ENCODE measurements around the gene CD209.

The CD209 gene

GRCh38 chr19:7709932-7710460 lies 37.3 kb downstream of the CD209 start:
- H3K4me3 Mint-ChIP-seq = no peak overlapping the region
- peaks cover 26% of the 10 kb centered on the region for H3K4me1 Mint-ChIP-seq
- H3K9me3 Mint-ChIP-seq = no peaks in the 10 kb centered on the region
- DNase-seq (ENCODE audit: low spot score in 2 of 2) (no peak), ATAC-seq (no peak)
- H3K36me3 Mint-ChIP-seq = no peaks in the 10 kb centered on the region
- H3K27ac Mint-ChIP-seq = no peak overlapping the region

GRCh38 chr19:7706955-7707456 lies 40.3 kb downstream of the CD209 start:
- ATAC-seq (no peak), DNase-seq (ENCODE audit: low spot score in 2 of 2) (no peak)
- Mint-ChIP-seq H3K4me3 (peak overlapping the region; percentile 56), H3K4me1 (peaks cover 34% of the 10 kb centered on the region), H3K9me3 (no peaks in the 10 kb centered on the region), H3K27ac (peak overlapping the region; percentile 39), H3K36me3 (peaks cover 8% of the 10 kb centered on the region)

DNA sequence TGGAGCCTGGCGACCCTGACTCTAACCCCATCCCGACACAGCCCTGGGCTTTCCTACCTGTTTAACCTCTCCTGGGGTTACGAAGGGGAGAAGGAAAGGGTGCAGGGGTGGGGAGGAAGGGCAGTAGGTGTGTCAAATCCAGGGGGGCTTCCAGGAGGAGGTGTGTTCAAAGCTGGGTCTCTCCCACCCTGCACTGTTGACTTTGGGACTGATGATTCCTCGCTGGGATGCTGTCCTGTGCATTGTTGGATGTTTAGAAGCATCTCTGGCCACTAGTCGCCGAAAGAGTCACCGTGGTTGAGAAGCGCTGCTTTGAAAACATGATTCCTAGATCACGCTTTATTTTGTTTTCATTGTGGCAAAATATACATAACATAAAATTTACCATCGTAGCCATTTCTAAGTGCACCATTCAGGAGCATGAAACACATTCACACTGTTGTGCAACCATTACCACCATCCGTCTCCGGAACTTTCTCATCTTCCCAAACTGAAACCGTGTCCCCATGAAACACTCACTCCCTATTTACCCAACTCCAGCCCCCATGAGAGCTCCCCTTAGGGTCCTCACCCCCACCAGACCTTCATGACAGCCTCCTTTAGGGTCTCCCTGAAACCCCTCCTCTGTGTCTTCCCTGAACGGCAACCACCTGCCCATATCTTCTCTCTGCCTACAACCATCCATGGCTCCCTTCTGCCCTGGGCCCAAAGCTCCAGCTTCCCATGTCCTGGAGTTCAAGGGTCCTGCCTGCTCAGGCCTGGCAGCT lies 41.0 kb downstream of the CD209 start:
- no peak for ATAC-seq
- peak in 1 of 2 donors; percentile 53 for DNase-seq (ENCODE audit: low spot score in 2 of 2)
- Mint-ChIP-seq H3K4me3 (peak overlapping the region; percentile 56), H3K27ac (no peak overlapping the region), H3K9me3 (no peaks in the 10 kb centered on the region), H3K4me1 (peaks cover 37% of the 10 kb centered on the region), H3K36me3 (peaks cover 8% of the 10 kb centered on the region)

DNA sequence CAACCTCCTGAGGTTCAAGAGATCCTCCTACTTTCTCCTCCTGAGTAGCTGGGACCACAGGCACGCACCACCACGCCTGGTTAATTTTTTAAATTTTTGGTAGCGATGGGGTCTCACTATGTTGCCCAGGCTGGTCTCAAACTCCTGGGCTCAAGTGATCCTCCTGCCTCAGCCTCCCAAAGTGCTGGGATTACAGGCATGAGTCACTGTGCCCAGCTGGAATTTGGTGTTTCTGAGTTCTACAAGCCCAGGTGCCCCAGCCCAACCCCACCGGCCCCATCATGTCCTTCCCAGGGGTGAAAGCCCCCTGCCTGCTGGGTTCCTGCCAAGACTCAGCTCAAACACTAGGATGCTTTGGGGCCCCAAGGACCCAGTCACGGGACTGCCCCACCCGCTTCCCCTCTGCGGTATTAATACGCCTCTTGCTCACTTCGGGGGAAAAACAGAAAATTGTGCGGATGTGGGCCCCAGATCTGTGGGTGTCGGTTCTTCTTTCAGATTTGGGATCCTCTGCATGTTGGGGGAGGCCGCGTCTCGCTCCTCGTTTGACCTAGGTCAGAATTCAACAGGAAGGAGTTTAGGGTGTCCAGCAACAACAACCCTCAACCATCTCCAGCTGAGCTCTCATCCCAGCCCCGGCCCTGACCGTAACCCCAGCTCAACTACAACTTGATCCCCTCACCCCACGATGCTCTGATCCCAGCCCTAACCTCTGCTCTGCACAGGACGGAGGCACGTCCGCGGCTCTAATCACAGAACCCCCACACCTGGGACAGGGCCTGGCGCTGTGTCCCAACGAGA lies 41.7 kb downstream of the CD209 start:
- H3K27ac Mint-ChIP-seq = no peak overlapping the region
- peaks cover 8% of the 10 kb centered on the region for H3K36me3 Mint-ChIP-seq
- H3K4me1 Mint-ChIP-seq = peaks cover 37% of the 10 kb centered on the region
- peak; percentile 91 for ATAC-seq
- no peaks in the 10 kb centered on the region for H3K9me3 Mint-ChIP-seq
- H3K4me3 Mint-ChIP-seq = peak overlapping the region; percentile 56
- DNase-seq (ENCODE audit: low spot score in 2 of 2) = peak; percentile 47 to 75

DNA sequence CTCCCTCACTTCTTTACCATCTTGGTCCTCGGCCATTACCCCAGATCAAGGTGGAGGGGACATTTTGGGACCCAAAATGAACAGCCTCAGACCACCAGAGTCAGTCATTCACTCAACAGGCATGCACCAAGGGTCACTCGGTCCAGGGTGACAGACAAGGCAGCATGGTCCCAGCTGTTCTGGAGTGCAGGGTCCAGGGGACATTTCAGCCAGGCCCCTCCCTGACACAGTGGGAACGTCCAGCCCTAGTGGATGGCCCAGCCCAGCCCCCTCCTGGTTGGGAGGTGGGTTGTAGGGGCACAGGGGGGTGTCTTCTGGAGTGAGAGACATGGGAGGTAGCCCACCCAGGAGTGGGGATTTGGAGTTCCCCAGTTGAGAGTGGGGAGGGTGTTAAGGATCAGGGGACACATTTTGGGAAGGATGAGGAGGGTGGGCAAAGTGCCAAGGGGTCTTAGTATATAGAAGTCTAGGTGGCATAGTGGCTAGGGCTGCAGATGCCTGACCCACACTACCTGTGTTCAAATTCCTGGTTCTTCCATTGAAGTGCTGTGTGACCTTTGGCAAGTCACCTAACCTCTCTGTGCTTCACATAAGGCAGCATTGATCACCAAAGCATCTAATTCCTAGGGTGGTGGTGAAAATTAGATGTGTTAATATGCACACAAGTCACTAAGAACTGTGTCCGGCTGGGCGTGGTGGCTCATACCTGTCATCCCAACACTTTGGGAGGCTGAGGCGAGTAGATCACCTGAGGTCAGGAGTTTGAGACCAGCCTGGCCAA lies 42.9 kb downstream of the CD209 start:
- Mint-ChIP-seq H3K4me1 (peaks cover 45% of the 10 kb centered on the region), H3K9me3 (no peaks in the 10 kb centered on the region), H3K36me3 (peaks cover 10% of the 10 kb centered on the region), H3K4me3 (no peak overlapping the region), H3K27ac (no peak overlapping the region)
- ATAC-seq (no peak), DNase-seq (ENCODE audit: low spot score in 2 of 2) (no peak)

DNA sequence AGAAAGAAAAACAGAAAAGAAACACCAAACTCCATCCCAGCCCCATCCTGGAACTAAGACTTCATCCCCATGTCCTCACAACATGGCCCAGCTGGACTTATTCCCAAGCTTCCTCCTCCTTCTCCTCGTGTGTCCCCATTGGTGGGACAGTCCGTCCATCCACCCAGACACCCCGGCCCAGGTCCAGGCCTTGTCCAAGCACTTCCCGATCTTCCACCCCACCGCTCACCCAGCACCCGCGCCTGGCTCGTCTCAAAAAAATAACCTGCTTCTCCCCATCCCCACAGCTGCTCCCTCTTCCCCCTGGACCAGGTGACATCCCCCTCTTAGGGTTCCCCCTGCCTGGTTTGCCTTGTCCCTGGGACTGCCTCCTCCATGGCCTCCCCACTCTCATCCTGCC lies 44.0 kb downstream of the CD209 start:
- ATAC-seq (no peak), DNase-seq (ENCODE audit: low spot score in 2 of 2) (no peak)
- Mint-ChIP-seq H3K4me3 (no peak overlapping the region), H3K27ac (peak overlapping the region; percentile 43), H3K36me3 (peaks cover 16% of the 10 kb centered on the region), H3K9me3 (no peaks in the 10 kb centered on the region), H3K4me1 (peaks cover 53% of the 10 kb centered on the region)

GRCh38 chr19:7701654-7702457 lies 45.5 kb downstream of the CD209 start, which contains the start of gene FCER2:
TSS of gene FCER2 (minus strand) at chr19:7702131. CDS start at chr19:7699760, 2,371 bp downstream.
- ATAC-seq = no peak
- no peak within 1 kb of the TSS for H3K4me3 Mint-ChIP-seq

GRCh38 chr19:7701049-7701653 lies 46.2 kb downstream of the CD209 start:
- ATAC-seq = no peak
- no peak overlapping the region for H3K27ac Mint-ChIP-seq
- H3K36me3 Mint-ChIP-seq = peaks cover 26% of the 10 kb centered on the region
- H3K9me3 Mint-ChIP-seq = no peaks in the 10 kb centered on the region
- H3K4me3 Mint-ChIP-seq = no peak overlapping the region
- DNase-seq (ENCODE audit: low spot score in 2 of 2) = no peak
- peaks cover 43% of the 10 kb centered on the region for H3K4me1 Mint-ChIP-seq

More at GRCh38 chr19:7701654-7702457, 45.5 kb downstream of the CD209 start, which contains the start of gene FCER2:
- Mint-ChIP-seq H3K9me3 (no peaks in the 10 kb centered on the region), H3K36me3 (peaks cover 20% of the 10 kb centered on the region), H3K27ac (peak within 1 kb of the TSS; percentile 65), H3K4me1 (peaks cover 50% of the 10 kb centered on the region)
- no peak for DNase-seq (ENCODE audit: low spot score in 2 of 2)

- H3K36me3 Mint-ChIP-seq = peaks cover 26% of the 10 kb centered on the region
- H3K4me3 Mint-ChIP-seq = peak overlapping the region; percentile 67
- H3K9me3 Mint-ChIP-seq = no peaks in the 10 kb centered on the region
- H3K4me1 Mint-ChIP-seq = peaks cover 34% of the 10 kb centered on the region
- peak; percentile 54 to 70 for DNase-seq (ENCODE audit: low spot score in 2 of 2)
- peak overlapping the region; percentile 91 for H3K27ac Mint-ChIP-seq
- peak; percentile 87 for ATAC-seq
These were observed 47.6 kb downstream of the CD209 start for GRCh38 chr19:7699417-7700401.

DNA sequence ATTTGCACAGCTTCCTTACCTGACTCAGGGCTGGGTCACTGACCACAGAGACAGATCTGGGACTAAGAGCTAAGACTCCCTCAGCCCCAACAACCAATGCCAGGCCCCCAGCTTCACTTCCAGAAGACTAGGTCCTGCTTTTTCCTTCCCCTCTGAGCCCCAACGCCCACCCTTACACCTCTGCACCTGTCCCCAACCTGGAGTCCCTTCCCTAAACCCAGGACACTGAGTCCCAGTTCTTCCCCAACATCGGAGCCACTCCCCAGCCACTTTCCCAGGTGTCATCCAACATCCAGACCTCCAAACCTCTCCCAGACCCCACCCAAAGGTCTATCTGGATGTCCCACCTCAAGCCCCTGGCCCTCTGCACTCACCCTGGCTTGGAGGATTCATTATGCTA lies 48.3 kb downstream of the CD209 start:
- H3K4me3 Mint-ChIP-seq = peak overlapping the region; percentile 67
- peaks cover 34% of the 10 kb centered on the region for H3K4me1 Mint-ChIP-seq
- ATAC-seq = no peak
- H3K27ac Mint-ChIP-seq = peak overlapping the region; percentile 91
- peaks cover 26% of the 10 kb centered on the region for H3K36me3 Mint-ChIP-seq
- no peak for DNase-seq (ENCODE audit: low spot score in 2 of 2)
- no peaks in the 10 kb centered on the region for H3K9me3 Mint-ChIP-seq

- Mint-ChIP-seq H3K27ac (peak overlapping the region; percentile 91), H3K4me3 (peak overlapping the region; percentile 67), H3K4me1 (peaks cover 34% of the 10 kb centered on the region), H3K36me3 (peaks cover 23% of the 10 kb centered on the region), H3K9me3 (no peaks in the 10 kb centered on the region)
- ATAC-seq = no peak
- DNase-seq (ENCODE audit: low spot score in 2 of 2) = no peak
These were observed 48.8 kb downstream of the CD209 start for GRCh38 chr19:7698583-7698982.

DNA sequence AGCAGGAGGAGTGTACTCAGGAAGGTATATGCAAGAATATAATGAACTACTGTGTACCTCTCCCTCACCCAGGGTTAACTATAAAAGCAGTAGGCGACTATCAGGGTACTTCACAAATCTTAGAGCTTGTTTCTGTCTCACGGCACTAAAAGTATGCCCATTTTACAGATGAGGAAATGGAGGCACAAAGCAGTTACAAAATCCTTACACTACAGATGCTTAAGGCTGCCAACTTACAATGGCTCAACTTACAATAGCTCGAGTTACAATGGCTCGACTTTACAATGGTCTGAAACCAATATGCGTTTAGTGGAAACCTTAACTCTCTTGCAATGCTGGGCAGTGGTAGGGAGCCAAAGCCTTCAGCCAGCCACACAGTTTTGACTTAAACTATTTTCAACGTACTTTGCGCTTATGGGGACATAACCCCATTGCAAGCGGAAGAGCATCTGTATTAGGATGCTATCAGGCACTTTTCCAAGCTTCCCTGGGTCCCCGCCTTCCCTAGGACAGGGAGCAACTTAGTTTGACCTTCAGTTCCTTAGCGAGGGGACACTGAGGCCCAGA lies 49.5 kb downstream of the CD209 start:
- ATAC-seq (no peak), DNase-seq (ENCODE audit: low spot score in 2 of 2) (no peak)
- Mint-ChIP-seq H3K9me3 (no peaks in the 10 kb centered on the region), H3K4me1 (peaks cover 33% of the 10 kb centered on the region), H3K4me3 (no peak overlapping the region), H3K27ac (no peak overlapping the region), H3K36me3 (peaks cover 18% of the 10 kb centered on the region)

DNA sequence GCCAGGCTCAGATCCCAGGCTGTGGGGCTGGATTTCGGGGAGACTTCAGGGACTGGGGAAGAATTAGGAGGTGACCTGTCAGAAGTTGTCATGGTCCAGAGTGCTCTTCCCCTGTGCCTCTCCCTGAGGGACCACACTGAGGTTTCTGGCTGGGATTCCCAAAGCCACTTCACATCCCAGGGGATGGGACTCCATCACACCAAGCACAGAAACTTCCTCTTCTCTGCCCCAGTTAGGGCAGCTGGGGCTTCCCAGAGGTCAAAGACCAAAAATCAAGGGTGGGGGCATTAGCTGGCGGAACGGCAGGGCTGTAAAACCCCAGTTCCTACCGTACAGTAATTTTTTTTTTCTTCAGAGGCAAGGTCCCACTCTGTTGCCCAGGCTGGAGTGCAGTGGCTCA lies 52.8 kb downstream of the CD209 start:
- no peaks in the 10 kb centered on the region for H3K9me3 Mint-ChIP-seq
- H3K27ac Mint-ChIP-seq = no peak overlapping the region
- DNase-seq (ENCODE audit: low spot score in 2 of 2) (no peak), ATAC-seq (no peak)
- H3K4me1 Mint-ChIP-seq = peaks cover 13% of the 10 kb centered on the region
- H3K4me3 Mint-ChIP-seq = no peak overlapping the region
- H3K36me3 Mint-ChIP-seq = peaks cover 15% of the 10 kb centered on the region

Measured in stimulated activated effector memory CD8-positive, alpha-beta T cell treated with anti-CD3 and anti-CD28 coated beads, Interleukin-12 subunit alpha, Interleukin-12 subunit beta, amount 100 ng/mL, for 72 hours (primary cell).